ENCODE data around the gene PAK4.

Gene PAK4

GRCh38 chr19:39160523-39160861, 34.9 kb downstream of the PAK4 start:
- POLR2A ChIA-PET, result no interaction called here
- TF ChIP-seq, protein P1, sequence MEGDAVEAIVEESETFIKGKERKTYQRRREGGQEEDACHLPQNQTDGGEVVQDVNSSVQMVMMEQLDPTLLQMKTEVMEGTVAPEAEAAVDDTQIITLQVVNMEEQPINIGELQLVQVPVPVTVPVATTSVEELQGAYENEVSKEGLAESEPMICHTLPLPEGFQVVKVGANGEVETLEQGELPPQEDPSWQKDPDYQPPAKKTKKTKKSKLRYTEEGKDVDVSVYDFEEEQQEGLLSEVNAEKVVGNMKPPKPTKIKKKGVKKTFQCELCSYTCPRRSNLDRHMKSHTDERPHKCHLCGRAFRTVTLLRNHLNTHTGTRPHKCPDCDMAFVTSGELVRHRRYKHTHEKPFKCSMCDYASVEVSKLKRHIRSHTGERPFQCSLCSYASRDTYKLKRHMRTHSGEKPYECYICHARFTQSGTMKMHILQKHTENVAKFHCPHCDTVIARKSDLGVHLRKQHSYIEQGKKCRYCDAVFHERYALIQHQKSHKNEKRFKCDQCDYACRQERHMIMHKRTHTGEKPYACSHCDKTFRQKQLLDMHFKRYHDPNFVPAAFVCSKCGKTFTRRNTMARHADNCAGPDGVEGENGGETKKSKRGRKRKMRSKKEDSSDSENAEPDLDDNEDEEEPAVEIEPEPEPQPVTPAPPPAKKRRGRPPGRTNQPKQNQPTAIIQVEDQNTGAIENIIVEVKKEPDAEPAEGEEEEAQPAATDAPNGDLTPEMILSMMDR (IDR thresholded peaks at IDR 0.05; ENCODE audit: control extremely low read depth, extremely low read depth, low read depth, missing control alignments), result no peak
- DNase-seq (ENCODE audit: extremely low spot score), result no peak
- CTCF ChIA-PET, result no interaction called here

DNA sequence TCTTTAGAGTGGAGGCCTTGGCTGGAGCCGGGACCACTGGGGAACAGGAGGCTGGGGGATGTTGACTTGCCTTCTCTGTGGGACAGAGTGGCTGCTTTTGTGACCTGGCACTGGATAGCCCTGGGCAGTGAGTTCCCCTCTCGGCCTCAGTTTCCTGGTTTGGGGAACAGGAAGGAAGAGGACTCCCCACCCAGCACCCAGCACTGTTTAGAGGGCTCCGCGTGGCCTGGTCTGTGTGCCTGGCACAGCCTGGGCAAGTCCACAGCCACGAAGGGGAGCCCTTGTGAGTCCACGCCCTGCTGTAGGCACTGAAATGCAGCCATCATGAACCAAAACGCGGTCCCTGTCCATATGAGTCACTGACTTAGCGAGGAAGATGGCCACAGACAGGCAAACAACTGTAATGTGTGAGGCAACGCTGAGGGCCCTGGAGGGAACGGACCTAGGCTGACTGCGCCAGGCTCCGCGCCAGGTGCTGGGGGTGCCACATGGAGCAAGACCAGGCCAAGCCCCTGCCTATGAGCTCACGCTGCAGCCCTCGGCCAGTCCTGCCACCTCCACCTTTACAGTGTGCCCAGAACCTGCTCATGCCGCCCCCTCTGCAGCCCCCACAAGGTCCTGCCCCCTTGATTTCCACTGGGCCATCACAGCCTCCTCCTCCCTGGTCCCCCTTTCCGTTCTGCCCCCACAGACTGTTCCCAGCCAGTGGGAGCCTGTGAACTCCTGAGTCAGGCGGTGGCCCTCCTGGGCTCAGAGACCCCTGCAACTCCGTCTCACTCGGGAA, 35.5 kb downstream of the PAK4 start:
- TF ChIP-seq, protein P1 (IDR thresholded peaks at IDR 0.05; ENCODE audit: control extremely low read depth, extremely low read depth, low read depth, missing control alignments), result no peak
- ChIA-PET CTCF (no interaction called here), POLR2A (no interaction called here)

GRCh38 chr19:39162441-39163043, 37.0 kb downstream of the PAK4 start:
- POLR2A ChIA-PET, result no interaction called here
- DNase-seq (ENCODE audit: extremely low spot score), result no peak
- CTCF ChIA-PET, result no interaction called here
- TF ChIP-seq, protein P1 (IDR thresholded peaks at IDR 0.05; ENCODE audit: control extremely low read depth, extremely low read depth, low read depth, missing control alignments), result no peak

More for the DNA sequence above, 35.5 kb downstream of the PAK4 start:
- no peak for DNase-seq (ENCODE audit: extremely low spot score)

DNA sequence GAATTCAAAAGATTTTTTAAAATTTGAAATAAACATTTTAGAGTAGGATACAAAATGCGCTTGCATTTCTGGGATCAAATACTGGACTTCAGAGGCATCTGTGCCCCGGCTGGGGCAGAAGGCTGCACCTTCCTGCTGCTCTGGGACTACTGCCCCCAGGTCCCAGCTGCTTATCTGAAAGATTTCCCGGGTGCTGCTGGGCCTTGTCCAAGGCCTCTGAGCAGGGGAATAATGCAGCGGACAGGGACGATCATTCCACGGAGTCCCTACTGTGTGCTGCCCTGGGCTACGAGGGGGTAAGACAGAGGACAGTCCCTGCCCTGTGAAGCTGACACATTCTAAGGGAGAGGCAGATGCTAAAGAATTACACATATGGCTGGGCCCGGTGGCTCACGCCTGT, 38.0 kb downstream of the PAK4 start:
- no peak for DNase-seq (ENCODE audit: extremely low spot score)
- CTCF ChIA-PET, result no interaction called here
- POLR2A ChIA-PET, result no interaction called here
- TF ChIP-seq, protein P1 (IDR thresholded peaks at IDR 0.05; ENCODE audit: control extremely low read depth, extremely low read depth, low read depth, missing control alignments), result no peak

DNA sequence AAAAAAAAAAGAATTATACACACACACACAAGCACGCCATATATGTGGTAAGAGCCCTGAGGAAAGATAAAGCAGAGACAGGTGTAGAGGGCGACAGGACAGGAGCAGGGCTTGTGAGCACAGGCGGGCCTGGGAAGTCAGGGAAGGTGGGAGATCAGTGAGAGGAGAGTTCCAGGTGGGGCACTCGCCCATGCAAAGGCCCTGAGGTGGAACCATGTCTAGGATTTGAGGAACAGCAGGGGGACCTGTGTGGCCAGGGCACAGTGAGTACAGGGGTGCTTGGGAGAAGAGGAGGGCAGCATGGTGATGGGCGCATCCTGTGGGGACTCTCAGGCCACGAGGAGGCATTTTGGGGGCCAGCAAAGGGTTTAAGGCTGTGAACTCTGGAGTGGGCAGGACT, 38.7 kb downstream of the PAK4 start:
- ChIA-PET CTCF (no interaction called here), POLR2A (no interaction called here)
- DNase-seq (ENCODE audit: extremely low spot score), result no peak
- TF ChIP-seq, protein P1 (IDR thresholded peaks at IDR 0.05; ENCODE audit: control extremely low read depth, extremely low read depth, low read depth, missing control alignments), result no peak

DNA sequence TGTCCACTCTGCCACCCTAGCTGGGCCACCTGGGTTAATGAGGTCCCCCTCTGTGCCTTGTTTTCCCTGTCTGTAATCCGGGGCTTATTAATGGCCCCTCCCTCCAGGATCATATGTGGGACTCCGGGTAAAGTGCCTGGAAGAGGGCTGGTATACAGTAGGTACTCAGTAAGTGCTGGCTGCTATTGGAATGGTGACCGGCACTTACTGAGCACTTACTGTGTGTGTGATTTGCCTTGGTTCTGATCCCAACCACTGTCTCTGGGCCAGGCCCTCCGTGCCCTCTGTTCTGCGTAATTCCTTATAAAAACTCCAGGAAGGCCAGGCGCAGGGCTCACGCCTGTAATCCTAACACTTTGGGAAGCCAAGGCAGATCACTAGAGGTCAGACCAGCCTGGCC, 40.3 kb downstream of the PAK4 start:
- ChIA-PET CTCF (no interaction called here), POLR2A (no interaction called here)
- TF ChIP-seq, protein P1 (IDR thresholded peaks at IDR 0.05; ENCODE audit: control extremely low read depth, extremely low read depth, low read depth, missing control alignments), result no peak
- DNase-seq (ENCODE audit: extremely low spot score), result no peak

Data from GM10248 (cell line).